ENCODE measurements around the gene UCMA.
"Not testable (repeated sequence)": the region's sequence is repeated elsewhere in the genome, so short reads cannot be mapped to it uniquely, and the experiment has no call there.

Gene UCMA

DNA sequence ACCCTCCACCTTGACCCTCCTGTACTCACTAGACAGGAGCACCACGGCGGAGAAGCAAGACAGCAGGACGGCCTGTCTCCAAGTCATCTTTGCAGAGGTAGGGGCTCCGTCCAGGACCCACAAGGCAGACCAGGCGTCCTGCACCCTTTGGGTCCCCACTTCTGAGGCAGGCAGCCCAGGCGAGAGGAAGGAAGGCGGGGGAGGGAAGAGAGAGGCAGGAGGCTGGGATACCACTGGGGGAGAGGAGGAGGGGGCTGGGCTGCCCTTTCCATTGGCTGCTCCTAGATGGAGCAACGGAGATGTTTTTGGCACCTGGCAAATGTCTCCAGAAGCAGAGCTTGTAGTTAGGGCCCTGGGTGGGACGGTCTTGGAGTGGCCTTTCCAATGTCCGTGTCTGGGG is at the start of gene UCMA:
TSS of gene UCMA (minus strand) at position 203 of the 400 bp plus-strand sequence. CDS start at position 87, 116 bp downstream.
- DNase-seq (ENCODE audit: low spot score): no peak

- not testable (repeated sequence) for DNase-seq (ENCODE audit: low spot score)
Observed at GRCh38 chr10:13282348-13282747, 48.2 kb upstream of the UCMA start.

DNA sequence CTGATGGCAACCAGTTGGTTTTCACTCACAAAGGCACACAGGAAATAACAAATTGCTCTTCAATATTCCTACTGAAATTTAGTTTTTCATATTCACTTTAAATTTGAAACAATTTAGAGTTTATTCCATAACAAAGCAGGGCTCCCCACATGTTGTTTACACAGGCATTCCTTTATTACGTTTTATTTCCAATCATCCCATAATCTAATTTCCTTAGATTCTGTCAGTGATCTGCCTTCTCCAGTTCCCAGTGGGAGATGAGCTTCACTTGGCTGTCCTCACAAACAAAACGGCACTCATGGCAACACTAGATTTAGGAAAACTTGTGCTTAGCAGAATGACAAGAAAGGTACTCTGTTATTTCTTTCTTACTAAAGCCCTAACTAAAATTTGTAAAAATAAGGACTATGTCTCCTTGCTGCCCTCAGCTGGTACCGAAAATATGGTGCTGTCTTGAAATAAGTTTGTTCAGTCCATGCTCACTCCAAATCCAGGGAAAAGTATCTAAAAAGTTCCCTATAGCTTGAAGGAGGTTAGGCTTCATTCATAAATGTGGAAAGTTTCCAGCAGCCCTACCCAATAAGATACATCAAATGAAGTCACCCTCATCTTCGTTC is 42.7 kb upstream of the UCMA start:
- no peak for DNase-seq (ENCODE audit: low spot score)

DNA sequence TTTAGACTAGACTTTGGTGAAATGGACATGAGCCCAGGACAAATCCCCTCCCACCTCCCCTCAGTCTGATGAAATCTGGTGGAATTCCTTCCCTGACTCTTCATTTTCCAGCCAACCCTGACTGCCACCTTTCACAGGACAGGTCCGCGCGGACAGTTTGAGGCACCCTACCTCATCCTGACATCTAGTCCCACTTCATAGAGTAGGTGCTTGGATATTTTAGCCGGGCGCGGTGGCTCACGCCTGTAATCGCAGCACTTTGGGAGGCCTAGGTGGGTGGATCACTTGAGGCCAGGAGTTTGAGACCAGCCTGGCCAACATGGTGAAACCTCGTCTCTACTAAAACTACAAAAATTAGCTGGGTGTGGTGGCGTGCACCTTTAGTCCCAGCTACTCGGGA is 42.0 kb upstream of the UCMA start:
- not testable (repeated sequence) for DNase-seq (ENCODE audit: low spot score)

DNA sequence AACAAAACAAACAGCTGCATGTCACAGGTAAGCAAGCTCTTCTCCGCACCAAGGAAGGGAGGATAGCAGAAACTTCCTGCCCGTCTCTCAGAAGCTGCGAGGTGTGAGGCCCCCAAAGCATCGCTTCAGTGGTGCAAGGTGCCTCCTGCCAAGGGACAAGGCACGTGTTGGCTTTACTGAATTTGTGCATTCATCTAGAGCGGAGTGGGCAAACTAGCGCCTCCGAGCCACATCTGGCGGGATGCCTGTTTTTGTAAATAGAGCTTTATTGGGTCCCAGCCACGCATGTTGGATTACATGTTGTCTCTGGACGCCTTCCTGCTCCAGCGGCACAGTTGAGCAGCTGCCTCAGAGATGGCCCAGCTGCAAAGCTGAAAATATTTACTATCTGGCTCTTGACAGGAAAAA is 38.0 kb upstream of the UCMA start:
- no peak for DNase-seq (ENCODE audit: low spot score)

GRCh38 chr10:13271552-13272163 is 37.5 kb upstream of the UCMA start:
- no peak for DNase-seq (ENCODE audit: low spot score)

GRCh38 chr10:13270877-13271551 is 36.8 kb upstream of the UCMA start:
- DNase-seq (ENCODE audit: low spot score): peak; percentile 52

DNA sequence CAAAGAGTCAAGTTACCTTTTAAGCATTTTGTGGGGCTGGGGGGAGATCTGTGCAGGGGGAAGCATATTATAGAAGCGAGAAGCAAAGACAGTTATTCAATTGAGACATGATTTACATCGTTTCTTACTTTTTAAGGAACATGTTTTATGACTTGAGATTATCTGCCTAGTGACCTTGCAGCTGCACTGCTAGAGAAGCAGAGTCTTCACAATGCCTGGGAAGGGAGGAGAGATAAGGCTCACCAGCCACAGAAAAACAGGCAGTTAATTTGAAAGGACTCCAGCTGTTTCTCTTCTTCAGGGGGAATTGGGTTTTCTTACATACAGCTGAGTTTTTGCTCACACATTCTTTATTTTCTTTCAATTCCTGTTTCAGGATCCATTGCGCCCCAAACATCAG is 34.7 kb upstream of the UCMA start:
- no peak for DNase-seq (ENCODE audit: low spot score)

DNA sequence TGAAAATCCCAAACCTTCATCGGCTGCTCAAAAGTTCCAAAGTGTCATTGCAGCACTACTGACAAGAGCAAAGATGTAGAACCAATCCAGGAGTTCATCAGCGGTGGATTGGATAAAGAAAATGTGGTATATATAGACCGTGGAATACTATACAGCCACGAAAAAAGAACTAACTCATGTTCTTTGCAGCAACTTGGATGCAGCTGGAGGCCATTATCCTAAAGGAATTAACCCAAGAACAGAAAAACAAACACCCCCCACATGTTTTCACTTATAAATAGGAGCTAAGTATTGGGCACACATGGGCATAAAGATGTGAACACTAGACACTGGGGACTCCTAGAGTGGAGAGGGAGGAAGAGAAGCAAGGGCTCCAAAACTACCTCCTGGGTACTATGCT is 34.1 kb upstream of the UCMA start:
- DNase-seq (ENCODE audit: low spot score): no peak

GRCh38 chr10:13263591-13263990 is 29.4 kb upstream of the UCMA start:
- no peak for DNase-seq (ENCODE audit: low spot score)

DNA sequence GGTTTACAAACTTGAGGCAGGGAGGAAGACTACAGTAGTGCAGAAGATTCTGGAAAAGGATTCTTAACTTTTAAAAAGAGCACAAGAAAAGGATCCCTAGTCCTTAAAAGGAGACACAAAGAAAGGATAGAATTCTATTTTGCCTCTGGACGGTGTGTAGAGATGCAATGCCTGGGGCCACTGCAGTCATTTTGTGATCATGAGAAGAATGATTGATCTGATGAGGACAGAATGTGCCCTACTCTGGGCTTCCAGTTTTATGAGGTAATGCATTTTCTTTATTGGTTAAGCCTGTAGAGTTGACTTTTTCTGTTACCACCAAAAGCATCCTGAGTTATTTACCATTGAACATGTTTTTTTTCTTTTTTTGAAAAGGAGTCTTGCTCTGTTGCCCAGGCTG is 28.3 kb upstream of the UCMA start:
- no peak for DNase-seq (ENCODE audit: low spot score)

DNA sequence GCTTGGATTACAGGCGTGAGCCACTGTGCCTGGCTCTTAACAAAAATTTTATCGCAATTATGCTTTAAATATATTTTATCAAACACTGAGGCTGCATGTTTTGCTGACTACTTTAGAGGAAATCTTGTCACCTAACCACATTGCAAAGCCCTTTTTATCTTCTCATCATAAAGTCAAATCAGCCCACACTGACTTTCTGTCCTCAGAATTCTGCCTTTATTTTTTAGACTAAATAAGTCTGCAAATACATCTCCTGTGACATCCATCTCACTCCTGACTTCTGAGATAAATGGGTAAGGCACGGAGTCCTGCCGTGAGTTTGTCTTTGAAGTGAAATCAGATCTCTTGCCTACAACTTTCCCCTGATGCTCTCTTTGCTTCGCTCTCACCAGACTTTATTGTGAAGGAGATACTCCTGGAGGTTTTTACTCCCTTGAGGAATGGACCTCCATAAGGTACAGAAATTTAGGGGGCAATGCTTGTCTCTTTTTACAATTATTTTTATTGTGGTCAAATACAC is 23.5 kb upstream of the UCMA start:
- DNase-seq (ENCODE audit: low spot score): no peak

GRCh38 chr10:13256627-13257026 is 22.5 kb upstream of the UCMA start:
- no peak for DNase-seq (ENCODE audit: low spot score)

DNA sequence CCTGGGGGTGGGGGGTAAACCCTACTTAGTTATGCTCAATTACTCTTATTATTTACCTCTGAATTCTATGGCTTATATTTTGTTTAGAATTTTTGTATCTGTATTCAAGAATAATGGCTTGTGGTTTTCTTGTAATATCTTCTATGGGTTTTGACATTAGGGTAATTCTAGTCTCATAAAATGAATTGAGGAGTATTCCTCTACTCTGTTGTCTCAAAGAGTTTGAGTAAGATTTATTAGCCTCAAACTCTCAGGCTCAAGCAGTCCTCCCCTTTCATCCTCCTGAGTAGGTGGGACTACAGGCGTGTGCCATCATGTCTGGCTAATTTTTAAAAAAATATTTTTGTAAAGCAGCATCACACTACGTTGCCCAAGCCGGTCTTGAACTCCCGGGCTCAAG is 19.6 kb upstream of the UCMA start:
- no peak for DNase-seq (ENCODE audit: low spot score)

DNA sequence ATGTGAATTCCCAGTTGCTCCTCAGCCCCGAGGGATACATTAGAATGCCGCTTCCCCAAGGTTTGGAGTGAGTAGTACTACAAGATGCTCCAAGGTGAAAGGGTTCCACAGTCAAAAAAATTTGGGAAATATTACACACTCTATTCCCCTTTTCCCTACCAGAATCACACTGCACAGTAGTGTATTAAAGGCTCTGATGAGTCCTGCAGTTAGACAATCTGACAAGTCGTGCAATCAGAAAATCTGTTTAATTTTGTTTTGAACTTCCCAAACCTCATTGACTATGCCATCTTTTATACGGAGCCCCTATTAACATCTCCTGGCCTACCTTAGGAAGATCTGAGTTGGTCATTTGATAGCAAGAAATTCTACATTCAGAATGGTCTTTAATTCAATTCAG is 13.6 kb upstream of the UCMA start:
- DNase-seq (ENCODE audit: low spot score): no peak

DNA sequence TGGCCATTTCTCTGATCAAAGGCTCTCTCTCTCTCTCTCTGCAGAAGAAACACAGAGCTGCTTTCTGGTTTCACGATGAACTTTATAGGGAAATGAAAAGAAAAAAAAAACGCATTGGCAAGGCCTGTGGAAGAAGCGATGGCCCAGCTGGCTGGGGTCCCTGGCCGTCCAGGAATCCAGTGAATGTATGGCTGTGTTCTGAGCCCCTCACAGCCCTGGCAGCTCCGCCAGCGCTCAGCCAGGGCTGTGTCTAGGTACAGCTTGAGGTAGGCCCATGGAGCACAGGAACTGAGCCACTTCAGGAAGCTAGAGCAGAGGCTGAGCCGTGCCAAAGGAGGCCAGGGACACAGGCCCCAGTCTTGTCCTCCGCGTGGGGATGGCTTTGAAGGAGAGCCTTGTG is 13.1 kb upstream of the UCMA start:
- DNase-seq (ENCODE audit: low spot score): no peak

- not testable (repeated sequence) for DNase-seq (ENCODE audit: low spot score)
Observed at GRCh38 chr10:13242260-13242659, 8.1 kb upstream of the UCMA start.

DNA sequence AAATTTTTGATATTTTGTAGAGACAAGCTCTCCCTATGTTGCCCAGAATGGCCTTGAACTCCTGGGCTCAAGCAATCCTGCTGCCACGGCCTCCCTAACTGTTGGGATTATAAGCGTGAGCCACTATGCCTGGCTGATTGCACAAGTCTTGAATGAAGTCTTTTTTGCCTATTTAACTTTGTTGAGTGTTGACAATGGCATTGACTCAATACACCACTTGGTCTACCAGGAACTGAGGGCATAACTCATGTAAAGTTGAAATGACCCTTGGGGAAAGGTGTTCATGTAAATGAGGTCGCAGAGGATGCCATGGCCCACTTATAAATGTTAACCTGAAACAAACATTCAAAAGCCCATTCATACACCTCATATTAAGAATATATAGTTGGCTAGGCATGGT is 7.4 kb upstream of the UCMA start:
- no peak for DNase-seq (ENCODE audit: low spot score)

- no peak for DNase-seq (ENCODE audit: low spot score)
Observed at GRCh38 chr10:13239923-13240322, 5.7 kb upstream of the UCMA start.

DNA sequence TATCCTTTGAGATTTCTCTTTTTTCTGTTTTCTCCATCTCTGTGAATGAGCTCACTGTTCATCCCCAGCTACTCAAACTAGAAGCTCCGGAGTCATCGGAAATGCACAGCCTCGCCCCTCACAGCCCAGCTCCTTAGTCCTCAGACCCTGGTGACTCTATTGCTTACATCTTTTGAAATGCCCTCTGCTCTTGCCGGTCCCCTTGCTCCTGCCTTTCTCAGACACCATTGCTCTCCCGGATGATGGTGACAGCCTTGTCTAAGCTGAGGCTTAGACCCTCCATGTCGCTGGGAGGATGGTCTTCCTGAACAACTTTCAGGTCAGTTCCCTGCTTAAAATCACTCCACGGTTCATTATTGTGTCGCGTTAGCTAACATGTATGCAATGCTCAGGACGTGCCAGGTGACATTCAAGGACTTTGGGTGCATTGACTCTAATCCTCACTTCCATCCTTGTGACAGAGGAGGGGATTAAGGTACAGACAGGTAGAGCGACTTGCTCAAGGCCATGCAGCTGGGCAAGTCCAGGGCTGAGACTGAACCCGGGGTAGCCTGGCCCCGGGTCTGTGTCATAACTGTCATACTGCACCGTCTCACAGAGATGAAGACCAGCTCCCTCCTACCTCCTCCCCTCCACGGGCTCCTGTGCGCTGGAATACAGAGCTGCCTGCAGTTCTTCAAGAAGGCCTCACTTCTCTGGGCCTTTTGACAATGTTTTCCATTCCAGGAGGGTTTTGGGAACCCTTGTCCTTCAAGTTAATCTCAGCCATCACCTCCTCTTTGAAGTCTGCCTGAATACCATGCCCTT is 4.3 kb upstream of the UCMA start:
- no peak for DNase-seq (ENCODE audit: low spot score)

- DNase-seq (ENCODE audit: low spot score): no peak
Observed at GRCh38 chr10:13236638-13237037, 2.5 kb upstream of the UCMA start.

DNA sequence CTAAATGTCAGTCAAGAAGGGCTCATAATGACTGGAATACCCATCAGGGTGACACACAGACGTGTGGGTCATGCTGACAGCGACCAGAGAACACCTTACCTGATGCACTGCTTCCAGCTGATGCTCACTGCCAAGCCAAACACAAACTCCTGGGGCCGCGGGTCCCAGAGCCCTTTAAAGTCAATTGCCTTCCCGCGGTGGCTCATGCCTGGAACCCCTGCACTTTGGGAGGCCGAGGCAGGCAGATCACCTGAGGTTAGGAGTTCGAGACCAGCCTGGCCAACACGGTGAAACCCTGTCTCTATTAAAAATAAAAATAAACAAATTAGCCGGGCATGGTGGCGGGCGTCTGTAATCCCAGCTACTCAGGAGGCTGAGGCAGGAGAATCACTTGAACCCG is 562 bp upstream of the UCMA start:
- not testable (repeated sequence) for DNase-seq (ENCODE audit: low spot score)

DNA sequence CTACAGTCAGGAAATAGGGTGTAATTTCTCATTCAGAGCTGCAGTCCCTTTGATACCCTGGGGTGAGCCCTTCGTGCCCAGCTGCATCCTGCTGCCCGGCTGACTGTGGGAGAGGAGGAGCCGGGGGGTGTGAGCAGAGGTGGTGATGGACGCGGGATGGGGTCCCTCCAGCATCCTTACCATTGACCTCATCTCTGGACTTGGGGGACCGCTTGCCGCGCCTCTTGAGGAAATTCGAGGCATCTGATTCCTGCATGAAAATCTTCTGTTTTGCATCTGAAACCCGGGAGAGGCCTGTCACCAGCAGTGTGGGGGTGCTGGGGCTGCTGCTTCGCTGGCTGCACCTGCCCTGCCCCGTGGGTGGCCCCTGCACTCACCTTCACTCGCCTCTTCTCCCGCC is 816 bp downstream of the UCMA start:
- DNase-seq (ENCODE audit: low spot score): no peak

All from RKO (cell line).